HG03135 (cell line): Measurements from ENCODE around the gene PALM3.
"Not testable (repeated sequence)": the region's sequence is repeated elsewhere in the genome, so short reads cannot be mapped to it uniquely, and the experiment has no call there.

Experiments used
- ATAC-seq: cut with Tn5 transposase; IDR thresholded peaks from one replicate; pipeline ENCODE4 v1.9.1; 2021; ENCODE audit warnings: mild to moderate bottlenecking, moderate library complexity; ENCODE audit not compliant: unreplicated experiment

Gene PALM3

GRCh38 chr19:14061081-14061749 is 661 bp downstream of the PALM3 start:
- no peak for ATAC-seq

GRCh38 chr19:14059652-14060155 is 2.2 kb downstream of the PALM3 start:
- ATAC-seq, result no peak

GRCh38 chr19:14059093-14059480 is 2.8 kb downstream of the PALM3 start:
- ATAC-seq, result no peak

- ATAC-seq, result no peak
These were observed 3.4 kb downstream of the PALM3 start for GRCh38 chr19:14058182-14059092.

- no peak for ATAC-seq
These were observed 5.0 kb downstream of the PALM3 start for GRCh38 chr19:14056741-14057356.

- ATAC-seq, result no peak
These were observed 5.7 kb downstream of the PALM3 start for GRCh38 chr19:14056069-14056666.

- no peak for ATAC-seq
These were observed 6.5 kb downstream of the PALM3 start for GRCh38 chr19:14055396-14055795.

- ATAC-seq, result no peak
These were observed 7.2 kb downstream of the PALM3 start for GRCh38 chr19:14054721-14055120.

GRCh38 chr19:14054099-14054498 is 7.8 kb downstream of the PALM3 start:
- ATAC-seq, result no peak

GRCh38 chr19:14053500-14053899 is 8.4 kb downstream of the PALM3 start:
- no peak for ATAC-seq

GRCh38 chr19:14053032-14053431 is 8.8 kb downstream of the PALM3 start:
- no peak for ATAC-seq

GRCh38 chr19:14052470-14052869 is 9.4 kb downstream of the PALM3 start:
- no peak for ATAC-seq

GRCh38 chr19:14051980-14052379 is 9.9 kb downstream of the PALM3 start:
- ATAC-seq, result no peak

- not testable (repeated sequence) for ATAC-seq
These were observed 10.9 kb downstream of the PALM3 start for GRCh38 chr19:14050961-14051360.

GRCh38 chr19:14050512-14050911 is 11.4 kb downstream of the PALM3 start:
- ATAC-seq, result no peak

- ATAC-seq, result no peak
These were observed 13.3 kb downstream of the PALM3 start for GRCh38 chr19:14048443-14049153.

- ATAC-seq, result not testable (repeated sequence)
These were observed 14.0 kb downstream of the PALM3 start for GRCh38 chr19:14047866-14048265.

- ATAC-seq, result not testable (repeated sequence)
These were observed 18.9 kb downstream of the PALM3 start for GRCh38 chr19:14042659-14043608.

GRCh38 chr19:14039181-14039580 is 22.7 kb downstream of the PALM3 start:
- ATAC-seq, result no peak
